Measurements from ENCODE around the gene CASP10. TPM values are rescaled to one million over a fixed set of nuclear protein-coding genes. Genes with fewer than 3 reads are reported as not detected.

The CASP10 gene
- total and polyA plus RNA-seq, 2 donors (not counting 1 experiment from before 2014, with no cell fraction given) = 16.0 to 34.3 TPM

DNA sequence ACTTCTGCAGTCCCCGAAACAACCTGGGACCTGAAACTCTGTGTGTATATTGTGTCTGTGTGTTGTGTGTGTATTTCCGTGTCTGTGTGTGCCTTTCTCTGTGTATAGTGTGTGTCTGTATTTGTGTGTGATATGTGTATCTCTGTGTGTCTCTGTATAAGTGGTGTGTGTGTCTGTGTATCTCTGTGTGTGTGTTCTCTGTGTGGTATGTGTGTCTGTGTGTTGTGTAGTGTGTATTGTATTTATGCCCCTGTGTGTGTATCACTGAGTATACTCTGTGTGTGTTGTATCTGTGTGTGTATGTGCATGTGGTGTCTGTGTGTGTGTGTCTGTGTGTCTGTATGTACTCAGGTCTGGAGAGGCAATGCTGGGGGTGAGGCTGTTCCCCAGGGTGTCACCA, 89.0 kb downstream of the CASP10 start:
- ATAC-seq (ENCODE audit: low read depth) (no peak), DNase-seq (no peak)
- H4K20me1 ChIP-seq (ENCODE audit: control insufficient read depth, insufficient read depth, low read length, poor library complexity, severe bottlenecking) = peaks cover 51% of the 10 kb centered on the region
- Mint-ChIP-seq H3K27me3 (no peaks in the 10 kb centered on the region), H3K27ac (peak overlapping the region; percentile 60), H3K4me3 (no peak overlapping the region), H3K4me1 (peaks cover 26% of the 10 kb centered on the region), H3K9me3 (ENCODE audit: insufficient read depth) (no peaks in the 10 kb centered on the region)
- H3K4me1 ChIP-seq (ENCODE audit: control insufficient read depth in 2 of 2, insufficient read depth in 2 of 2, low read length in 2 of 2) = no peaks in the 10 kb centered on the region
- H3K9ac ChIP-seq (ENCODE audit: low read length) = no peak overlapping the region
- H3K4me2 ChIP-seq (replicated peaks; ENCODE audit: low read depth, low read length, poor library complexity, severe bottlenecking) = no peak overlapping the region
- POLR2A ChIA-PET = no interaction called here
- peaks cover 21 to 94% of the 10 kb centered on the region in 2 experiments for H3K36me3 ChIP-seq (replicated peaks in 1 of 2; ENCODE audit: control extremely low read depth in 1 of 2, control insufficient read depth in 1 of 2, extremely low read depth in 1 of 2, insufficient read depth in 2 of 2, low read length in 1 of 2)
- H3K4me3 ChIP-seq (ENCODE audit: control extremely low read depth in 1 of 5, extremely low read depth in 1 of 5, insufficient read depth in 1 of 5, low read depth in 2 of 5, low read length in 4 of 5) = no peak overlapping the region
- peaks cover 53% of the 10 kb centered on the region for H3K79me2 ChIP-seq (ENCODE audit: control insufficient read depth, insufficient read depth, low read length)
- no peaks in the 10 kb centered on the region for H3K27me3 ChIP-seq (replicated peaks in 1 of 4; ENCODE audit: control extremely low read depth in 1 of 4, control insufficient read depth in 3 of 4, insufficient read depth in 4 of 4, low read length in 3 of 4)
- no peak for TF ChIP-seq EZH2 (IDR thresholded peaks at IDR 0.05; ENCODE audit: borderline replicate concordance, insufficient read depth, low read depth, low read length, poor library complexity, severe bottlenecking)
- TF ChIP-seq, protein P1, sequence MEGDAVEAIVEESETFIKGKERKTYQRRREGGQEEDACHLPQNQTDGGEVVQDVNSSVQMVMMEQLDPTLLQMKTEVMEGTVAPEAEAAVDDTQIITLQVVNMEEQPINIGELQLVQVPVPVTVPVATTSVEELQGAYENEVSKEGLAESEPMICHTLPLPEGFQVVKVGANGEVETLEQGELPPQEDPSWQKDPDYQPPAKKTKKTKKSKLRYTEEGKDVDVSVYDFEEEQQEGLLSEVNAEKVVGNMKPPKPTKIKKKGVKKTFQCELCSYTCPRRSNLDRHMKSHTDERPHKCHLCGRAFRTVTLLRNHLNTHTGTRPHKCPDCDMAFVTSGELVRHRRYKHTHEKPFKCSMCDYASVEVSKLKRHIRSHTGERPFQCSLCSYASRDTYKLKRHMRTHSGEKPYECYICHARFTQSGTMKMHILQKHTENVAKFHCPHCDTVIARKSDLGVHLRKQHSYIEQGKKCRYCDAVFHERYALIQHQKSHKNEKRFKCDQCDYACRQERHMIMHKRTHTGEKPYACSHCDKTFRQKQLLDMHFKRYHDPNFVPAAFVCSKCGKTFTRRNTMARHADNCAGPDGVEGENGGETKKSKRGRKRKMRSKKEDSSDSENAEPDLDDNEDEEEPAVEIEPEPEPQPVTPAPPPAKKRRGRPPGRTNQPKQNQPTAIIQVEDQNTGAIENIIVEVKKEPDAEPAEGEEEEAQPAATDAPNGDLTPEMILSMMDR (IDR thresholded peaks at IDR 0.05) = no peak
- intact Hi-C loops (cut with micrococcal nuclease) = no loop called here
- no peak overlapping the region for H2AFZ ChIP-seq (ENCODE audit: insufficient read depth, low read depth, low read length, poor library complexity, severe bottlenecking)
- WGBS (ENCODE audit: insufficient coverage) = 96% methylated on average over 2 of the region's 2 CpGs
- CTCF ChIA-PET = no interaction called here
- no peaks in the 10 kb centered on the region for H3K9me3 ChIP-seq (ENCODE audit: control extremely low read depth in 1 of 3, control insufficient read depth in 2 of 3, insufficient read depth in 1 of 3, low read length in 2 of 3)
- H3K27ac ChIP-seq (ENCODE audit: low read length in 2 of 2) = peak overlapping the region in 1 of 2 donors; percentile 39

DNA sequence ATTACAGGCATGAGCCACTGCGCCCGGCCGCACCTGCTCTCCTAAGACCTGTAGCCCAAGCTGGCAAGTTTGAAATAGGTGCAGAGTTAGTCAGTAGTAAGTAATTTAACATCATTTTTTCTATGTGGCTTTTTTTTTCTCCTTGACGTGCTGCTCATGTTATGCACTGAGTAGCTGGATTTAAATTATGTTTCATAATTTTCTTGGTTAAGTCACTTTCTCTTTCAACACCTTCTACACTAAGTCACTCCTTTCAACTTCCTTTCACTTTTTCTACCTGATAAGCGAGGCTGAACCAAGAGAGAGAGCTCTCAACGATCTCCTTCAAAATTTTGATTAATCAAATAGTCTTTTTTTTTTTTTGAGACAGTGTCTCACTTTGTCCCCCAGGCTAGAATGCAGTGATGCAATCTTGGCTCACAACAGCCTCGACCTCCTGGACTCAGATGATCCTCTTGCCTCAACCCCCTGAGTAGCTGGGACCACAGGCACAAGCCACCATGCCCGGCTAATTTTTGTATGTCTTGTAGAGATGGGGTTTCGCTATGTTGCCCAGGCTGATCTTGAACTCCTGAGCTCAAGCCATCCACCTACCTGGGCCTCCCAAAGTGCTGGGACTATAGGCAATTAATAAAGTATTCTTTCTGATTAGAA, 90.5 kb downstream of the CASP10 start:
- DNase-seq = no peak
- H3K36me3 ChIP-seq (replicated peaks in 1 of 2; ENCODE audit: control extremely low read depth in 1 of 2, control insufficient read depth in 1 of 2, extremely low read depth in 1 of 2, insufficient read depth in 2 of 2, low read length in 1 of 2) = peaks cover 17 to 93% of the 10 kb centered on the region in 2 experiments
- no peak overlapping the region for H2AFZ ChIP-seq (ENCODE audit: insufficient read depth, low read depth, low read length, poor library complexity, severe bottlenecking)

More for the DNA sequence above, 90.5 kb downstream of the CASP10 start:
- WGBS (ENCODE audit: insufficient coverage) = 86% methylated on average over 1 of the region's 9 CpGs
- Histone ChIP-seq H4K20me1 (ENCODE audit: control insufficient read depth, insufficient read depth, low read length, poor library complexity, severe bottlenecking) (peaks cover 36% of the 10 kb centered on the region), H3K9ac (ENCODE audit: low read length) (no peak overlapping the region), H3K4me2 (replicated peaks; ENCODE audit: low read depth, low read length, poor library complexity, severe bottlenecking) (no peak overlapping the region), H3K4me1 (ENCODE audit: control insufficient read depth in 2 of 2, insufficient read depth in 2 of 2, low read length in 2 of 2) (no peaks in the 10 kb centered on the region), H3K79me2 (ENCODE audit: control insufficient read depth, insufficient read depth, low read length) (peaks cover 37% of the 10 kb centered on the region), H3K27me3 (replicated peaks in 1 of 4; ENCODE audit: control extremely low read depth in 1 of 4, control insufficient read depth in 3 of 4, insufficient read depth in 4 of 4, low read length in 3 of 4) (no peaks in the 10 kb centered on the region), H3K27ac (ENCODE audit: low read length in 2 of 2) (no peak overlapping the region), H3K9me3 (ENCODE audit: control extremely low read depth in 1 of 3, control insufficient read depth in 2 of 3, insufficient read depth in 1 of 3, low read length in 2 of 3) (no peaks in the 10 kb centered on the region), H3K4me3 (ENCODE audit: control extremely low read depth in 1 of 5, extremely low read depth in 1 of 5, insufficient read depth in 1 of 5, low read depth in 2 of 5, low read length in 4 of 5) (no peak overlapping the region)
- Mint-ChIP-seq H3K4me1 (peaks cover 21% of the 10 kb centered on the region), H3K4me3 (no peak overlapping the region), H3K27ac (no peak overlapping the region), H3K27me3 (no peaks in the 10 kb centered on the region), H3K9me3 (ENCODE audit: insufficient read depth) (no peaks in the 10 kb centered on the region)
- no peak for TF ChIP-seq EZH2 (IDR thresholded peaks at IDR 0.05; ENCODE audit: borderline replicate concordance, insufficient read depth, low read depth, low read length, poor library complexity, severe bottlenecking)
- TF ChIP-seq, protein P1 (IDR thresholded peaks at IDR 0.05) = no peak
- ChIA-PET POLR2A (no interaction called here), CTCF (interaction anchor here (2.6 kb wide), 1 partner anchor 37 kb away, joined by 7 read pairs; no protein-coding TSS in a partner anchor)
- intact Hi-C loops (cut with micrococcal nuclease) = no loop called here
- ATAC-seq (ENCODE audit: low read depth) = no peak
